Epithelial cell of esophagus (primary cell): Measurements from ENCODE around the gene ZNF385D.

Experiments used
- DNase-seq: peaks from one replicate; pipeline ENCODE4 v3.0.0; 2010; ENCODE audit warnings: low read depth
- H3K4me3 ChIP-seq: 2 replicates; pipeline ENCODE4 v1.5.1; 2011; ENCODE audit warnings: mild to moderate bottlenecking, low read length, control low read depth
- TF ChIP-seq, protein P1 (sequence below): IDR thresholded peaks from 2 replicates; pipeline ENCODE4 v1.5.1; 2011; ENCODE audit warnings: low read depth, mild to moderate bottlenecking, low read length, control low read depth, inconsistent platforms; ENCODE audit not compliant: insufficient read depth; ENCODE audit errors: missing control alignments

The ZNF385D gene

DNA sequence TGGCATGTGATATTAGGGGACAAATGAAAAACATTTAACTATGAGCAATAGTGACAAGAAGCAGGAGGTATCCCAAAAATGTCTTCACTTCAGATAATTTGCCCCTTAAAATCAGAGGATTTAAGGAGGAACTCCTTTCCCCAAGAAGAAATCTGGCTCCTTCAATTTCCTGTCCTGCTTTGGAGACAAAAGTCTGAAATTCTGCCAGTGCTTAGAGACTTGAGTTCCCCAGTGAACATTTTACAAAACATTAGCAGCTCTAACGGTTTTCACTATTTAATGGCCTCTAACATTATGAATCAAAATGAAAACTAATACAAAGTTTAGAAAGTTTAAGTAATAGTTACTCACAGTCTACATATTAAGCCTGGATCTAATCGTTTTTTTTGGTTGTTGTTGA, 40.3 kb upstream of the ZNF385D start:
- TF ChIP-seq, protein P1, sequence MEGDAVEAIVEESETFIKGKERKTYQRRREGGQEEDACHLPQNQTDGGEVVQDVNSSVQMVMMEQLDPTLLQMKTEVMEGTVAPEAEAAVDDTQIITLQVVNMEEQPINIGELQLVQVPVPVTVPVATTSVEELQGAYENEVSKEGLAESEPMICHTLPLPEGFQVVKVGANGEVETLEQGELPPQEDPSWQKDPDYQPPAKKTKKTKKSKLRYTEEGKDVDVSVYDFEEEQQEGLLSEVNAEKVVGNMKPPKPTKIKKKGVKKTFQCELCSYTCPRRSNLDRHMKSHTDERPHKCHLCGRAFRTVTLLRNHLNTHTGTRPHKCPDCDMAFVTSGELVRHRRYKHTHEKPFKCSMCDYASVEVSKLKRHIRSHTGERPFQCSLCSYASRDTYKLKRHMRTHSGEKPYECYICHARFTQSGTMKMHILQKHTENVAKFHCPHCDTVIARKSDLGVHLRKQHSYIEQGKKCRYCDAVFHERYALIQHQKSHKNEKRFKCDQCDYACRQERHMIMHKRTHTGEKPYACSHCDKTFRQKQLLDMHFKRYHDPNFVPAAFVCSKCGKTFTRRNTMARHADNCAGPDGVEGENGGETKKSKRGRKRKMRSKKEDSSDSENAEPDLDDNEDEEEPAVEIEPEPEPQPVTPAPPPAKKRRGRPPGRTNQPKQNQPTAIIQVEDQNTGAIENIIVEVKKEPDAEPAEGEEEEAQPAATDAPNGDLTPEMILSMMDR, result no peak
- no peak for DNase-seq
- H3K4me3 ChIP-seq, result no peak overlapping the region

DNA sequence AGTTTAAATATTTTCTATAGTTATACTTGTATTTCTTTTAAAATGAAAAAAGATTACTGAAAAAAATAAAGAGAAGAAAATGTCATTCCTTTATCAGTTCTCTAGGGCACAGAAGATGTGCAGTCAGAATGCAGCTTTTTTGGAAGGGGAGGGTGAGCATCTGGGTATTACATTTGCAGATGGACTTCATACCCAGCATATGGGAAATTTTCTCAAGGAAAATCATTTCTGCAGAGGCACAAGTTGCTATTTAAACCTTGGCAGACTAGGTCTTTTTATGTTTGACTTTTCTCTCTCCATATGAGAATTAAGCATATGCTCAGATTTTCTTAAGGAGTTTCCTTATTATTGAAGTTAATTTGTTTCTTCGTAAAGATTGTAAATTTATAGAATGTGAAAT, 39.5 kb upstream of the ZNF385D start:
- no peak for DNase-seq
- TF ChIP-seq, protein P1, result no peak

DNA sequence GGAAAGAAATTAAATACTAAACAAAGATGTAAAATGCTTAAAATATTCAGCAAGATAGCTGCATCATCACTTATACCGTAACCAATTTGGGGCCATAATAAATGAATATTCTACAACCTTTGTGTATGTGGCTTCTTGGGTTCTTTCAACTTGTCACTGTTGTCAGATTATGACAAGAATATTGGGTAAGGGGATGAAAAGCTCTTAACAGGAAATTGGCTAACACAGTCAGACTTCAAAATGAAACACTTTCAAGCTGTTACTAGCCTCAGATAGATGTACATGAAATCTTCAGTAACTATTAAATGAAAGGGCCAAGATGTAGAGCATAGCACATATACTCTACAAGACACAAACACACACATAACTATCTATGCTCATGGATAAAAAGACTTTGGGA, 38.7 kb upstream of the ZNF385D start:
- H3K4me3 ChIP-seq, result no peak overlapping the region
- TF ChIP-seq, protein P1, result no peak
- no peak for DNase-seq

More for the DNA sequence above, 39.5 kb upstream of the ZNF385D start:
- no peak overlapping the region for H3K4me3 ChIP-seq

DNA sequence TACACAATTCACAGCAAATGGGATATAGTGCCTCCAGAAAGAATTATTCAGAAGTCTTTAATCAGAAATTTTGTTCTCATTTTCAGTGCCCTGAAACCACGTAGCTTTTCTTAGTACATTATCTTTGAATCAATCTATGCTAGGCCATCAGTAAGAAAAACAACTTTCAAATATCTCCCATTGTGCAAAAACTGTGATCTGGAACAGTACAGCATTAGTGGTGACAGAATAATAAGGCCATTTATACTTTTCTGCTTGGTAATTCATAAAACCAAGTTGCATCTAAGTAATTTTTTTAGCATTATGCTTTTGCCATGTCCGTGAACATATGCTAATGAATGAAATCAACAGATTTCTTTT, 35.4 kb upstream of the ZNF385D start:
- H3K4me3 ChIP-seq, result no peak overlapping the region
- TF ChIP-seq, protein P1, result no peak
- no peak for DNase-seq

DNA sequence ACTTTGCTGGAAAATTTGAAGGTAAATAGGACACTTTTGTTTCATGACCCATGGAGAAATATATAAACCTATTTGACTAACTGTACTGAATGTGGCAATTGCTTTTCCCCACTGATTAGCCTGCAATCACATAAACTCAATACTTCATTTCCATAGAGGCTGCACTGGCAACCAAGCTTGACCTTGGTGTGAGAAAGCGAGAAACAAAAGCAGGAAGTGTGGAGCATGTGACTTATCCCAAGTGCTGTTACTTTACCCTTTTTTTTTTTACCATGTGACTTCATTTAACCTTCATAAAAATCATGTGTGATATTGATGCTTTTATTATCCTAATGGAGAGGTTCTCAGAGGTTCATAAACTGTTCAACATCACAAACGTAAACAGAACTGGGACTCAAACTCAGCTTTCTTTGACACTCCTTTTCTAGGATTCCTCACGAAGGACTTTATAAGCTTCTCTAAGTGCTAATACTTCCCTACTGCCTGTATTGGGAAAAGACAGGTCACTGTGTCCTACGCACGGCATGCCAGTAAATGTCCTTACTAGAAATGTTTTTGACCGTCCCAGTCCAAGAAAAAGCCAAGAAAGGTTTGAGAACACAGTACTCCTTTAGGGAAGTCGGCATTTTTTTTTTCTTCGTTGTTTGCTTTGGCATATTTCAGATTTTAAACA, 34.9 kb upstream of the ZNF385D start:
- DNase-seq, result no peak
- TF ChIP-seq, protein P1, result no peak

DNA sequence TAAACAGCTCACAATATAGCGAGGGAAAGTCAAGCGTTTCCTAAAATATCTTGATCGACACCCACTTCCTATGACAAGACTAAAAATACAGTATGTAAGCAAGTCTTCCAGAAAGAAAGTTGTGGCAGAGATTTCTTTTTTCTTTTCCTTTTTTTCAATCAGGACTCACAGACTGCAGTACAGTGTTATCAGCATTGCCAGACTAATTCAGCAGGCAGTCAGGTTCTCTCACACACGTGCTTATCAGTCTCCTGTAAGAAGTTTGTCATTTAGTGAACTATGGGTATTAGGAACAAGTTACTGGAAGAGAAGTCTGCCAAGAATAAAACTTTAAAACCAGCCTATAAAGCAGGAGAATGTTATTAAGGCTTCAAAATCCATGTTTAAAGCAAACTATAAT, 32.8 kb upstream of the ZNF385D start:
- H3K4me3 ChIP-seq, result no peak overlapping the region
- DNase-seq, result no peak
- TF ChIP-seq, protein P1, result no peak

More for the DNA sequence above, 34.9 kb upstream of the ZNF385D start:
- H3K4me3 ChIP-seq, result no peak overlapping the region

DNA sequence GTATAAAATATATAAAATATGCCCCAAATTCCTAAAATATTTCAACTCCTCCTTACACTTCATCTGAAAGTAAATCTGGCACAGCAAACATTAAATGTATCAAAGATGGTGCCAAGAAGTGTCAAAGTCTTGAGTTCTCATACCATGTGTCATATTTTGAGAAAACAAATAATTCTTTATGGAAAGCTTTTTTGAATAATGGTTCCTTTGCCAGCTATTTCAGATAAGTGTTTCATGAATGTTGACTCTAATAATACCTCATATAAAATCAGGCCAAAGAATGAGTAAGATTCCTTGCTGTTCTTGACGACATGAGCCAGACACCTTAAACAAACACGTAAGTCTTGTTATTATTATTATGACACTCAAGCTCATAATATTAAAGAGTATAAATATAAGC, 30.3 kb upstream of the ZNF385D start:
- H3K4me3 ChIP-seq, result no peak overlapping the region
- DNase-seq, result no peak
- TF ChIP-seq, protein P1, result no peak
